GM19238 (cell line): ENCODE results near the gene TRPT1.

ENCODE experiments used
- DNase-seq: peaks from one replicate; pipeline ENCODE4 v3.0.0; 2011; ENCODE audit warnings: low spot score; ENCODE audit not compliant: insufficient read length

TRPT1 gene

GRCh38 chr11:64178951-64179639 lies 46.9 kb downstream of the TRPT1 start:
- DNase-seq: no peak

DNA sequence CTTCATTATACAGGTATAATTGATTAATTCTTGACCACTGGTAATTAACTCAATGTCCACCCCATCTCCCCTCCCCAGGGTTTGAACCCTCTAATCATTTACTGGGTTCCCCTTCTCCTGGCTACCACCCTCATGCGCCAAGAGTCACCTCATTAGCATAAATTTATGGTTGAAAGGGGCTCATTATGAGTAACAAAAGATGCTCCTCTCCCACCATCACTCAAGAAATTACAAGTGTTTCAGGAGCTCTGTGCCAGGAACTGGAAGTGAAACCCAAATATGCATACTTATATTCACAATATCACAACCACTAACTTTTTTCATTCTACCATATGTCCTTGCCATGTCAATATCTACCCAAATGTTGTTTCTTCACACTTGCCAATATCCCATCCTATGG lies 47.8 kb downstream of the TRPT1 start:
- no peak for DNase-seq

DNA sequence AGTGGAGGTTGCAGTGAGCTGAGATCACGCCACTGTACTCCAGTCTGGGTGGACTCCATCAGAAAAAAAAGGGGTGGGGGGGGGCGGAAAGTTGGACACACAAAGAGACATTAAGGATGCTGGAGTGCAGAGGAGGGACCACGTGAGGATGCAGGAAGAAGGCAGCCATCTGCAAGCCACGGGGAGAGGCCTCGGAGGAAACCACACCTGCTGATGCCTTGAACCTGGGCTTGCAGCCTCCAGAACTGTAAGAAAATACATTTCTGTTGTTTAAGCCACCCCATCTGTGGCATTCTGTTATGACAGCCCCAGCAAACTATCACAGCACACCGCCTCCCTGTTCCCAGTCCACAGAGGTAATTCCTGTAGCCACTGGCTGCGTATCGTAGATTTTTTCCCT lies 49.2 kb downstream of the TRPT1 start:
- DNase-seq: no peak
